Lung (tissue), 12 donors: ENCODE data around the gene CD4. TPM values are rescaled to one million over a fixed set of nuclear protein-coding genes. Genes with fewer than 3 reads are reported as not detected.

Source experiments
- ATAC-seq: fragments of 200-7000 bp; cut with Tn5 transposase; one replicate; pipeline ENCODE4 v1.9.1; 2020; ENCODE audit warnings: moderate number of reproducible peaks; ENCODE audit not compliant: insufficient read depth, low FRiP score
- DNase-seq, 3 donors: peaks; one replicate each; pipeline ENCODE4 v3.0.0-alpha.2; 2013 to 2017
- H3K27ac ChIP-seq, 2 donors: one replicate each; pipeline ENCODE4 v1.5.1; 2013; ENCODE audit warnings: mild to moderate bottlenecking in 2 of 2, moderate library complexity in 2 of 2, control low read depth in 1 of 2, inconsistent platforms in 1 of 2, low read depth in 1 of 2, low read length in 1 of 2
- H3K27me3 ChIP-seq, 3 donors: one replicate each; pipeline ENCODE4 v1.5.1; 2013; ENCODE audit warnings: low read length in 2 of 3; ENCODE audit not compliant: control insufficient read depth in 3 of 3, insufficient read depth in 3 of 3
- H3K36me3 ChIP-seq, 4 donors: one replicate each; pipeline ENCODE4 v1.5.1; 2013; ENCODE audit warnings: low read length in 4 of 4, mild to moderate bottlenecking in 1 of 4, moderate library complexity in 1 of 4; ENCODE audit not compliant: control insufficient read depth in 4 of 4, insufficient read depth in 4 of 4
- H3K4me1 ChIP-seq, 5 donors: one replicate each; pipeline ENCODE4 v1.5.1; 2013; ENCODE audit warnings: low read length in 5 of 5, mild to moderate bottlenecking in 2 of 5, moderate library complexity in 1 of 5; ENCODE audit not compliant: control insufficient read depth in 5 of 5, insufficient read depth in 5 of 5
- H3K4me3 ChIP-seq: one replicate; pipeline ENCODE4 v1.5.1; 2013; ENCODE audit warnings: mild to moderate bottlenecking, control low read depth, moderate library complexity
- H3K9ac ChIP-seq, 2 donors: one replicate each; pipeline ENCODE4 v1.5.1; 2013; ENCODE audit warnings: low read length in 2 of 2, control low read depth in 1 of 2; ENCODE audit not compliant: insufficient read depth in 1 of 2
- H3K9me3 ChIP-seq, 4 donors: one replicate each; pipeline ENCODE4 v1.5.1; 2013; ENCODE audit warnings: low read length in 3 of 4, mild to moderate bottlenecking in 1 of 4, moderate library complexity in 1 of 4; ENCODE audit not compliant: control insufficient read depth in 4 of 4, insufficient read depth in 3 of 4
- CTCF ChIP-seq: IDR thresholded peaks from 2 replicates; pipeline ENCODE4 v1.5.1; 2012; ENCODE audit warnings: mild to moderate bottlenecking; ENCODE audit errors: control extremely low read depth, extremely low read depth
- WGBS, 2 donors: extraction: QIAGEN DNeasy Blood & Tissue Kit; methylation state at CpG; one replicate each; pipeline ENCODE4 v1.1.7; 2013; 5-methylcytosine and 5-hydroxymethylcytosine counted together
- polyA plus RNA-seq, 2 donors: library from polyadenylated mRNA; stranded (reverse); fragments of 200-250 nt; gene quantifications; one replicate each; pipeline ENCODE4 v1.2.1, GENCODE V29; 2013
- total RNA-seq, 2 donors: library from RNA; depleted of rRNA in 1 of 2; stranded (reverse); fragments of >200 nt in 1 of 2; gene quantifications; one replicate each; pipeline ENCODE4 v1.2.1, GENCODE V29; 2014 to 2021
- donor health status: control.
- donor health status: control.
- donor health status: Bipolar disorder and iron deficiency.
- donor health status: healthy.
- donor health status: DM: yes; HTN: yes; CAD: no.

CD4 gene
- total and polyA plus RNA-seq, 4 donors = 20.6 to 83.7 (median 53.0) TPM

GRCh38 chr12:6824901-6825381, 35.6 kb downstream of the CD4 start:
- peaks cover 0 to 42% (median 9%) of the 10 kb centered on the region in 5 donors for H3K4me1 ChIP-seq
- 55 to 74% methylated on average over 12 of the region's 12 CpGs for WGBS, 2 donors

GRCh38 chr12:6825398-6826124, 36.2 kb downstream of the CD4 start:
- H3K4me1 ChIP-seq = peaks cover 0 to 44% (median 9%) of the 10 kb centered on the region in 5 donors
- ATAC-seq (peak; percentile 79), DNase-seq (peak; percentile 90 to 91 (median 91))
- H3K9ac ChIP-seq = no peak overlapping the region
- peaks cover 0 to 12% (median 3%) of the 10 kb centered on the region in 3 donors for H3K27me3 ChIP-seq
- H3K9me3 ChIP-seq = no peaks in the 10 kb centered on the region
- WGBS, 2 donors = 17% methylated on average over 19 of the region's 19 CpGs
- TF ChIP-seq CTCF = peak; percentile 92
- no peaks in the 10 kb centered on the region for H3K36me3 ChIP-seq
- no peak overlapping the region for H3K4me3 ChIP-seq
- no peak overlapping the region for H3K27ac ChIP-seq

More at GRCh38 chr12:6824901-6825381, 35.6 kb downstream of the CD4 start:
- DNase-seq (no peak), ATAC-seq (no peak)
- Histone ChIP-seq H3K36me3 (peaks cover 0 to 2% (median 0%) of the 10 kb centered on the region in 4 donors), H3K4me3 (no peak overlapping the region), H3K27me3 (peaks cover 0 to 12% (median 3%) of the 10 kb centered on the region in 3 donors), H3K27ac (no peak overlapping the region), H3K9ac (no peak overlapping the region), H3K9me3 (no peaks in the 10 kb centered on the region)
- TF ChIP-seq CTCF = no peak

GRCh38 chr12:6826125-6826733, 36.9 kb downstream of the CD4 start:
- Histone ChIP-seq H3K27me3 (peaks cover 0 to 12% (median 3%) of the 10 kb centered on the region in 3 donors), H3K36me3 (peaks cover 0 to 2% (median under 1%) of the 10 kb centered on the region in 4 donors), H3K9ac (no peak overlapping the region), H3K4me3 (no peak overlapping the region), H3K9me3 (no peaks in the 10 kb centered on the region), H3K27ac (no peak overlapping the region), H3K4me1 (peaks cover 0 to 37% (median 5%) of the 10 kb centered on the region in 5 donors)
- 83 to 87% methylated on average over 17 of the region's 17 CpGs for WGBS, 2 donors
- ATAC-seq (no peak), DNase-seq (no peak)
- TF ChIP-seq CTCF = no peak
